Neural cell (in vitro differentiated cells): ENCODE results near the gene OR5J2. TPM values are rescaled to one million over a fixed set of nuclear protein-coding genes. Genes with fewer than 3 reads are reported as not detected.
"Not testable (repeated sequence)": the region's sequence is repeated elsewhere in the genome, so short reads cannot be mapped to it uniquely, and the experiment has no call there.

Experiments used
- H2AFZ ChIP-seq: fragments of 200-600, 300-800 bp; sonication (generic), shearing (Covaris generic); 2 replicates; pipeline ENCODE4 v1.6.0; 2014; ENCODE audit warnings: low read depth, mild to moderate bottlenecking, antibody characterized with exemption, low read length, moderate library complexity
- H3F3A ChIP-seq: fragments of 200-600 bp; shearing (Covaris generic); 2 replicates; pipeline ENCODE4 v1.6.1; 2016; ENCODE audit warnings: mild to moderate bottlenecking, moderate library complexity, mixed read lengths, antibody characterized with exemption, low read length; ENCODE audit not compliant: insufficient read depth, poor library complexity, severe bottlenecking
- H3K27ac ChIP-seq: fragments of 200-600, 300-800 bp; sonication (generic), shearing (Covaris generic); 2 replicates; pipeline ENCODE4 v1.5.1; 2014; ENCODE audit warnings: mild to moderate bottlenecking, low read length, moderate library complexity
- H3K27me3 ChIP-seq: fragments of 300-800, 200-600 bp; sonication (generic), shearing (Covaris generic); 2 replicates; pipeline ENCODE4 v1.6.0; 2014; ENCODE audit warnings: mild to moderate bottlenecking, low read depth, low read length, moderate library complexity; ENCODE audit not compliant: insufficient read depth
- H3K36me3 ChIP-seq: fragments of 300-800, 200-600 bp; sonication (generic), shearing (Covaris generic); 2 replicates; pipeline ENCODE4 v1.5.1; 2014; ENCODE audit warnings: mild to moderate bottlenecking, antibody characterized with exemption, low read length, moderate library complexity; ENCODE audit not compliant: insufficient read depth
- H3K4me2 ChIP-seq: fragments of 300-800, 200-600 bp; sonication (generic), shearing (Covaris generic); 2 replicates; pipeline ENCODE4 v1.6.0; 2014; ENCODE audit warnings: mild to moderate bottlenecking, low read length
- H3K4me3 ChIP-seq: fragments of 300-800, 200-600 bp; sonication (generic), shearing (Covaris generic); 2 replicates; pipeline ENCODE4 v1.5.1; 2014; ENCODE audit warnings: mild to moderate bottlenecking, low read length, moderate library complexity
- H3K79me2 ChIP-seq: fragments of 200-600 bp; shearing (Covaris generic); replicated peaks from 2 replicates; pipeline ENCODE4 v1.6.0; 2014; ENCODE audit warnings: mild to moderate bottlenecking, low read length, moderate library complexity; ENCODE audit not compliant: insufficient read depth
- H3K9ac ChIP-seq: fragments of 300-800, 200-600 bp; sonication (generic), shearing (Covaris generic); 2 replicates; pipeline ENCODE4 v1.6.1; 2016; ENCODE audit warnings: mild to moderate bottlenecking, low read length, mixed read lengths
- H3K9me2 ChIP-seq: fragments of 200-600 bp; shearing (Covaris generic); 2 replicates; pipeline ENCODE4 v1.6.1; 2016; ENCODE audit warnings: mild to moderate bottlenecking, low read length, mixed read lengths; ENCODE audit not compliant: insufficient read depth
- H3K9me3 ChIP-seq: fragments of 200-600, 300-800 bp; sonication (generic), shearing (Covaris generic); 2 replicates; pipeline ENCODE4 v1.6.1; 2016; ENCODE audit warnings: mild to moderate bottlenecking, mixed run types, low read length, moderate library complexity, mixed read lengths
- H4K20me1 ChIP-seq: fragments of 200-600 bp; shearing (Covaris generic); 2 replicates; pipeline ENCODE4 v1.6.1; 2016; ENCODE audit warnings: mild to moderate bottlenecking, mixed run types; ENCODE audit not compliant: insufficient read depth
- EP300 ChIP-seq: fragments of 450-650 bp; conservative IDR thresholded peaks from 2 replicates; pipeline ENCODE4 v1.6.1; 2014; ENCODE audit warnings: antibody characterized with exemption, mild to moderate bottlenecking, moderate library complexity; ENCODE audit not compliant: poor library complexity, severe bottlenecking
- EZH2 ChIP-seq: fragments of 200-600, 300-800 bp; shearing (Covaris generic), sonication (generic); IDR thresholded peaks from 2 replicates; pipeline ENCODE4 v1.6.1; 2014; ENCODE audit warnings: antibody characterized with exemption, low read length, borderline replicate concordance, mild to moderate bottlenecking; ENCODE audit not compliant: insufficient read depth, poor library complexity, severe bottlenecking
- MXI1 ChIP-seq: fragments of 450-650 bp; conservative IDR thresholded peaks from 2 replicates; pipeline ENCODE4 v1.6.1; 2014; ENCODE audit warnings: antibody characterized with exemption, mild to moderate bottlenecking; ENCODE audit not compliant: poor library complexity, severe bottlenecking
- POLR2AphosphoS5 ChIP-seq: IDR thresholded peaks from 2 replicates; pipeline ENCODE4 v1.6.1; 2012
- RAD21 ChIP-seq: fragments of 450-650 bp; conservative IDR thresholded peaks from 2 replicates; pipeline ENCODE4 v1.6.1; 2014; ENCODE audit warnings: antibody characterized with exemption, mild to moderate bottlenecking, moderate library complexity
- REST ChIP-seq: IDR thresholded peaks from 2 replicates; pipeline ENCODE4 v1.6.1; 2012; ENCODE audit warnings: borderline replicate concordance
- SMC3 ChIP-seq: fragments of 450-650 bp; conservative IDR thresholded peaks from 2 replicates; pipeline ENCODE4 v1.6.1; 2014; ENCODE audit warnings: antibody characterized with exemption, mild to moderate bottlenecking, moderate library complexity; ENCODE audit not compliant: poor library complexity
- TAF1 ChIP-seq: IDR thresholded peaks from 2 replicates; pipeline ENCODE4 v1.6.1; 2012; ENCODE audit warnings: low read depth
- polyA plus RNA-seq: library from polyadenylated mRNA; depleted of rRNA; stranded (reverse); fragments of >200 nt; gene quantifications from 2 replicates; pipeline ENCODE4 v1.2.3, GENCODE V29; 2014
- TF ChIP-seq, protein P1 (sequence below): fragments of 450-650 bp; IDR thresholded peaks from 2 replicates; pipeline ENCODE4 v1.5.1; 2014; ENCODE audit warnings: antibody characterized with exemption, mild to moderate bottlenecking, moderate library complexity; ENCODE audit not compliant: poor library complexity, severe bottlenecking

OR5J2 gene
- polyA plus RNA-seq, 1 donor from 2014 or later, result not detected

- Histone ChIP-seq H3K27ac (no peak overlapping the region), H3K4me2 (no peak overlapping the region), H3F3A (no peaks in the 10 kb centered on the region), H3K9me2 (no peaks in the 10 kb centered on the region), H3K36me3 (no peaks in the 10 kb centered on the region), H4K20me1 (no peaks in the 10 kb centered on the region), H3K79me2 (no peaks in the 10 kb centered on the region), H3K9ac (no peak overlapping the region), H3K4me3 (no peak overlapping the region), H2AFZ (no peak overlapping the region), H3K9me3 (no peaks in the 10 kb centered on the region), H3K27me3 (no peaks in the 10 kb centered on the region)
- TF ChIP-seq MXI1 (no peak), POLR2AphosphoS5 (no peak), EP300 (no peak), RAD21 (no peak)
- TF ChIP-seq, protein P1, sequence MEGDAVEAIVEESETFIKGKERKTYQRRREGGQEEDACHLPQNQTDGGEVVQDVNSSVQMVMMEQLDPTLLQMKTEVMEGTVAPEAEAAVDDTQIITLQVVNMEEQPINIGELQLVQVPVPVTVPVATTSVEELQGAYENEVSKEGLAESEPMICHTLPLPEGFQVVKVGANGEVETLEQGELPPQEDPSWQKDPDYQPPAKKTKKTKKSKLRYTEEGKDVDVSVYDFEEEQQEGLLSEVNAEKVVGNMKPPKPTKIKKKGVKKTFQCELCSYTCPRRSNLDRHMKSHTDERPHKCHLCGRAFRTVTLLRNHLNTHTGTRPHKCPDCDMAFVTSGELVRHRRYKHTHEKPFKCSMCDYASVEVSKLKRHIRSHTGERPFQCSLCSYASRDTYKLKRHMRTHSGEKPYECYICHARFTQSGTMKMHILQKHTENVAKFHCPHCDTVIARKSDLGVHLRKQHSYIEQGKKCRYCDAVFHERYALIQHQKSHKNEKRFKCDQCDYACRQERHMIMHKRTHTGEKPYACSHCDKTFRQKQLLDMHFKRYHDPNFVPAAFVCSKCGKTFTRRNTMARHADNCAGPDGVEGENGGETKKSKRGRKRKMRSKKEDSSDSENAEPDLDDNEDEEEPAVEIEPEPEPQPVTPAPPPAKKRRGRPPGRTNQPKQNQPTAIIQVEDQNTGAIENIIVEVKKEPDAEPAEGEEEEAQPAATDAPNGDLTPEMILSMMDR, result no peak
These were observed 20.9 kb downstream of the OR5J2 start for GRCh38 chr11:56197367-56197766.

DNA sequence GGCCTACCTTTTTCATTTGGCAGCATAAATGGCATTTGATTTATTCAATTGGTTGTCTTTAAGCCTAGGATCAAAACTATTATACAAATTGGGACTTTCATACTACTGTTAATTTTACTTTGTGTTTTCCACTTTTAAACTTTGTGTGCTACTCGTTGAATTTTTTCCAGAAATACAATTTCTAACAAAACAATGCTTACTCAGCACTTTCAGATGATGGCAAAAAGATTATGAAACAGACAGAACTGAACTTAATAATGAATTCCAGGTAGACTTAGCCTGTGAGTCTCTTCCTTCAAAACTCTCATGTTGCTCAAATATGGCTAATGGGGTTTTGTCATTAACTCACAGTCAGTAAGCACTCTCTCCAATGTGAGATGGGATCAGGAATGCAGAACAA, 31.4 kb downstream of the OR5J2 start:
- Histone ChIP-seq H3F3A (no peaks in the 10 kb centered on the region), H3K4me3 (no peak overlapping the region), H2AFZ (no peak overlapping the region), H3K9me2 (no peaks in the 10 kb centered on the region), H3K79me2 (no peaks in the 10 kb centered on the region), H3K27ac (peak overlapping the region; percentile 14), H3K36me3 (no peaks in the 10 kb centered on the region), H3K27me3 (no peaks in the 10 kb centered on the region), H3K4me2 (no peak overlapping the region), H3K9ac (no peak overlapping the region), H4K20me1 (no peaks in the 10 kb centered on the region), H3K9me3 (no peaks in the 10 kb centered on the region)
- TF ChIP-seq EP300, result no peak
- no peak for TF ChIP-seq EZH2
- no peak for TF ChIP-seq MXI1
- TF ChIP-seq RAD21, result no peak

DNA sequence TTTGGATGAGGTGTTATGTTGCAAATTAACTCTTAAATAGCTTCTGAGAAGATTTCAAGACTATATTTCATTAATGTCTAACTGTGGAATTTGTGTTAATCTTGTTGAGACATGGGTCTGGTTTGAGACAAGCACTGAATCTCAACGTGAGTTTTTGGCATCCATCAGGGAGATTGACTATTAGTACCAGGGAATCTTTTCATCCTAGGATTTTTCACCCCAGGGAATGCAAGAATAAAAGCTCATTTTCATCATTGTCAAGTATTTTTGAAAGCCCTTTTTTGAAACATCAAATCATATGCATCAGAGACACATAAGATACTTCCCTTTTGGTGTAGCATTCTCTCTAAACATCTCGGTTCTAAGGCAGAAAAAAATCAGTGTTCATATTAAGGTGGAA, 38.1 kb downstream of the OR5J2 start:
- Histone ChIP-seq H3K9me2 (no peaks in the 10 kb centered on the region), H3K27me3 (no peaks in the 10 kb centered on the region), H3K27ac (peak overlapping the region; percentile 37), H3K4me2 (peak overlapping the region; percentile 23), H3F3A (no peaks in the 10 kb centered on the region), H2AFZ (no peak overlapping the region), H3K9me3 (peaks cover 5% of the 10 kb centered on the region), H3K79me2 (no peaks in the 10 kb centered on the region), H4K20me1 (no peaks in the 10 kb centered on the region), H3K9ac (no peak overlapping the region), H3K4me3 (no peak overlapping the region), H3K36me3 (no peaks in the 10 kb centered on the region)
- TF ChIP-seq SMC3 (no peak), EP300 (peak; percentile 83), EZH2 (no peak), REST (peak; percentile 92), POLR2AphosphoS5 (peak; percentile 57), RAD21 (no peak), MXI1 (no peak), TAF1 (no peak)
- TF ChIP-seq, protein P1, result no peak

GRCh38 chr11:56219735-56220134, 43.3 kb downstream of the OR5J2 start:
- H3K4me2 ChIP-seq, H3K36me3 ChIP-seq, H4K20me1 ChIP-seq, H3K27me3 ChIP-seq, H3K79me2 ChIP-seq, H3K9me2 ChIP-seq, H3K9me3 ChIP-seq, H3K27ac ChIP-seq, H3K9ac ChIP-seq, H2AFZ ChIP-seq, H3K4me3 ChIP-seq, H3F3A ChIP-seq: not testable (repeated sequence)
